Measurements from ENCODE around the gene GRIA2.

GRIA2 gene

GRCh38 chr4:157372567-157372966 lies 152.0 kb downstream of the GRIA2 start:
- DNase-seq (ENCODE audit: low spot score), result no peak

DNA sequence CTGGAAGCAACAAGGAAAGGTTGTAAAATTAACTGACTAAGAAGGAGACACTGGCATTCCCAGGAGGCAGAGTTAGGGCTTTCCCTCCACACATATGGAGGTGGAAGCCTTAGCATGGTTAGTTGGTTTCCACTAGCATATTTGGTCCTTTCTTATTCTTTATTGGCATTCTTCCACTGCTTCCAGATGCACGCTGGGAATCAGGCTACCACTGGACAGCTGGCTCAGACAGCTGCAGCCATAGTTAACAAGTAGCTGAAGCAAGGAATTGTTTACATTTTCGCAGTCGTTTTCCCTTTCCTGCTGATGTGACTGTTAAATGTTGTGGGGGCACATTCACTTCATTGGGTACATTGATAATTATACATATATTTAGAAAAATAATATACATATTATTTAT lies 169.2 kb downstream of the GRIA2 start:
- DNase-seq (ENCODE audit: low spot score), result no peak

DNA sequence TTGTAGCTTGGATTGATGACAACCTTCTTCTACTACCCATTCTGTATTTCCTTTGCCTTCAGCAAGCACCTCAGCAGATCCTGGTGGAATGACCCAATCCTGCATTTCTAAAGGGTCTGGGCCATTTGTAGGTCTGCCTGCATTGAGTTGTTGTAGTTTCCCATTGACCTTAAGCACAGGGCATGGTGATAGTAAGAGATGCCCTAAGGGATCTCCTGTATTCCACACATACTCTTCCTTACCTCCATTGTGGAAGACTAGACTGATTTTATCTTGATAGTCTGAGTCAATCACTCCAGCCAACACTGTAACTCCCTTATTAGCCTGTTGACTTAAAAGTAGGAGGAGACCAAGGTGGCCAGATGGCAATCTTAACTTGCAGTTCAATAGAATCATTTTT lies 184.5 kb downstream of the GRIA2 start:
- DNase-seq (ENCODE audit: low spot score), result no peak
